ENCODE results near the gene RGS9. TPM values are rescaled to one million over a fixed set of nuclear protein-coding genes. Genes with fewer than 3 reads are reported as not detected.
"Not testable (repeated sequence)": the region's sequence is repeated elsewhere in the genome, so short reads cannot be mapped to it uniquely, and the experiment has no call there.

RGS9 gene
- total RNA-seq, 1 donor from 2014 or later: 3.6 TPM

- DNase-seq (ENCODE audit: extremely low read depth, low read depth, low spot score): no peak
Measured at GRCh38 chr17:65109990-65110680, 27.0 kb upstream of the RGS9 start.

GRCh38 chr17:65115839-65116238 is 21.3 kb upstream of the RGS9 start:
- DNase-seq (ENCODE audit: extremely low read depth, low read depth, low spot score): no peak

- not testable (repeated sequence) for DNase-seq (ENCODE audit: extremely low read depth, low read depth, low spot score)
Measured at GRCh38 chr17:65116515-65116914, 20.7 kb upstream of the RGS9 start.

- DNase-seq (ENCODE audit: extremely low read depth, low read depth, low spot score): no peak
Measured at GRCh38 chr17:65117384-65118035, 19.7 kb upstream of the RGS9 start.

GRCh38 chr17:65121368-65121767 is 15.8 kb upstream of the RGS9 start:
- DNase-seq (ENCODE audit: extremely low read depth, low read depth, low spot score): no peak

- DNase-seq (ENCODE audit: extremely low read depth, low read depth, low spot score): no peak
Measured at GRCh38 chr17:65121916-65122806, 15.0 kb upstream of the RGS9 start.

GRCh38 chr17:65122836-65123756 is 14.1 kb upstream of the RGS9 start:
- no peak for DNase-seq (ENCODE audit: extremely low read depth, low read depth, low spot score)

GRCh38 chr17:65123757-65124675 is 13.2 kb upstream of the RGS9 start:
- DNase-seq (ENCODE audit: extremely low read depth, low read depth, low spot score): no peak

GRCh38 chr17:65130832-65131231 is 6.3 kb upstream of the RGS9 start:
- no peak for DNase-seq (ENCODE audit: extremely low read depth, low read depth, low spot score)

- no peak for DNase-seq (ENCODE audit: extremely low read depth, low read depth, low spot score)
Measured at GRCh38 chr17:65131240-65131639, 5.9 kb upstream of the RGS9 start.

- no peak for DNase-seq (ENCODE audit: extremely low read depth, low read depth, low spot score)
Measured at GRCh38 chr17:65131946-65132345, 5.2 kb upstream of the RGS9 start.

- DNase-seq (ENCODE audit: extremely low read depth, low read depth, low spot score): no peak
Measured at GRCh38 chr17:65134035-65134434, 3.1 kb upstream of the RGS9 start.

GRCh38 chr17:65139101-65139764 is 2.1 kb downstream of the RGS9 start:
- DNase-seq (ENCODE audit: extremely low read depth, low read depth, low spot score): no peak

GRCh38 chr17:65142247-65142646 is 5.1 kb downstream of the RGS9 start:
- no peak for DNase-seq (ENCODE audit: extremely low read depth, low read depth, low spot score)

GRCh38 chr17:65143889-65144604 is 6.9 kb downstream of the RGS9 start:
- DNase-seq (ENCODE audit: extremely low read depth, low read depth, low spot score): no peak

- DNase-seq (ENCODE audit: extremely low read depth, low read depth, low spot score): no peak
Measured at GRCh38 chr17:65145743-65146142, 8.6 kb downstream of the RGS9 start.

GRCh38 chr17:65147955-65148354 is 10.8 kb downstream of the RGS9 start:
- DNase-seq (ENCODE audit: extremely low read depth, low read depth, low spot score): no peak
